ENCODE measurements around the gene RHOC. TPM values are rescaled to one million over a fixed set of nuclear protein-coding genes. Genes with fewer than 3 reads are reported as not detected.

The RHOC gene
- total RNA-seq, 4 donors from 2014 or later = 222 to 374 (median 324) TPM

DNA sequence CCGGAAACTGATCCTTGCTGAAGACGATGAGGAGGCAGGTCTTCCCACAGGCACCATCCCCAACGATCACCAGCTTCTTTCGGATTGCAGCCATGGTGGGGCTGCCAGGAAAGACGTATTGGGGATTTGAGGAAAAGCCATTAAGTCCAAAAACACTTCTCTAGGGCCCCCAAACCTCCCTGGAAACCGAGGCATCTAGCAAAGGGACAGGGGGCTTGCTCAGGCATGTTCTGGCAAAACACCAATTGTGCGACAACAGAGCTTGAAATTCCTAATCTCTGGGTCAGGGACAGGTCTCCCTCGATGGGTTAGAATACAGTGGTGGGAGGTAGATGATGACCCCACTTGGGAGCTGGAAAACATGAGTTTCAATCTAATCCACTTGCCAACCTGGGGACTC, 3.2 kb downstream of the RHOC start:
- Histone ChIP-seq H3K27ac (replicated peaks in 1 of 4) (peak overlapping the region; percentile 97 to 100 (median 98)), H3K4me3 (no peak overlapping the region), H3K27me3 (no peaks in the 10 kb centered on the region), H3K9me3 (no peaks in the 10 kb centered on the region), H3K36me3 (peaks cover 0 to 47% (median 27%) of the 10 kb centered on the region in 4 donors), H3K4me1 (peaks cover 76 to 83% (median 80%) of the 10 kb centered on the region in 4 donors)
- intact Hi-C loops (cut with DNase I) = loop anchor here (10.0 kb wide), 1 partner anchor 239 kb away; no protein-coding TSS in a partner anchor
- DNase-seq (ENCODE audit: extremely low spot score) = no peak
- WGBS = 79% methylated on average over 4 of the region's 8 CpGs
- no peak for TF ChIP-seq EP300 (IDR thresholded peaks at IDR 0.05)
- TF ChIP-seq POLR2A (IDR thresholded peaks at IDR 0.05; ENCODE audit: low read depth) = no peak
- TF ChIP-seq POLR2AphosphoS5 (IDR thresholded peaks at IDR 0.05) = no peak
- TF ChIP-seq CTCF (IDR thresholded peaks at IDR 0.05) = no peak

GRCh38 chr1:112702420-112703261, 4.3 kb downstream of the RHOC start:
- TF ChIP-seq EP300 (IDR thresholded peaks at IDR 0.05) (no peak), POLR2AphosphoS5 (IDR thresholded peaks at IDR 0.05) (no peak), POLR2A (IDR thresholded peaks at IDR 0.05; ENCODE audit: low read depth) (no peak), CTCF (IDR thresholded peaks at IDR 0.05) (no peak)
- Histone ChIP-seq H3K9me3 (no peaks in the 10 kb centered on the region), H3K27me3 (no peaks in the 10 kb centered on the region), H3K27ac (replicated peaks in 1 of 4) (peak overlapping the region; percentile 97 to 100 (median 98)), H3K36me3 (peaks cover 0 to 55% (median 38%) of the 10 kb centered on the region in 4 donors), H3K4me1 (peaks cover 83 to 89% (median 87%) of the 10 kb centered on the region in 4 donors), H3K4me3 (no peak overlapping the region)
- no peak for DNase-seq (ENCODE audit: extremely low spot score)
- 61% methylated on average over 9 of the region's 12 CpGs for WGBS
- intact Hi-C loops (cut with DNase I) = loop anchor here (10.0 kb wide), 1 partner anchor 238 kb away; no protein-coding TSS in a partner anchor

DNA sequence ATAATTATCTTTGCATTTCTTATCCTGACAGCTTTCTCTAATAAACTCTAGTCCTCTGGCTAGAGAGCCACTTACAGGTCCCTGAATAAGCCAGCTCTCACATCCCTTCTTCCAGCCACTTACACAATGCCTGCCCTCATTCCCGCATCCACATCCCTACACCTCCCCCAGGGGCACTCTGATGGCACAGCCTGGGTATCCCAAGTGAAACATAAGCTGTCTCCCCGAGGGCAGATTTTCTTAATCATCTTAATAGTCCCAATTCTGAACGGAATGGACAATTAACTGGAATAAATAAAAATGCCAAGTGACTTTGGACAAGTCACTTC, 4.9 kb downstream of the RHOC start:
- intact Hi-C loops (cut with DNase I) = loop anchor here (10.0 kb wide), 1 partner anchor 237 kb away; no protein-coding TSS in a partner anchor
- peak overlapping the region; percentile 97 to 100 (median 98) for H3K27ac ChIP-seq (replicated peaks in 1 of 4)
- peaks cover 81 to 86% (median 83%) of the 10 kb centered on the region in 4 donors for H3K4me1 ChIP-seq

More for the DNA sequence above, 4.9 kb downstream of the RHOC start:
- no peaks in the 10 kb centered on the region for H3K9me3 ChIP-seq
- DNase-seq (ENCODE audit: extremely low spot score) = no peak
- H3K4me3 ChIP-seq = no peak overlapping the region
- peaks cover 0 to 60% (median 43%) of the 10 kb centered on the region in 4 donors for H3K36me3 ChIP-seq
- H3K27me3 ChIP-seq = no peaks in the 10 kb centered on the region
- TF ChIP-seq POLR2AphosphoS5 (IDR thresholded peaks at IDR 0.05) (no peak), POLR2A (IDR thresholded peaks at IDR 0.05; ENCODE audit: low read depth) (no peak), EP300 (IDR thresholded peaks at IDR 0.05) (no peak), CTCF (IDR thresholded peaks at IDR 0.05) (no peak)
- WGBS = 31% methylated on average over 3 of the region's 3 CpGs
